GM12878 (cell line): Measurements from ENCODE around the gene CNDP2. TPM values are rescaled to one million over a fixed set of nuclear protein-coding genes. Genes with fewer than 3 reads are reported as not detected.

ENCODE experiments used
- ATAC-seq: fragments of 200-7000 bp; cut with Tn5 transposase; 3 replicates; pipeline ENCODE4 v1.9.1; 2020; ENCODE audit warnings: mild to moderate bottlenecking, moderate library complexity
- BruUV-seq: library from RNA; stranded (reverse); fragments of 400-500 nt; replicated peaks from 2 replicates; lab custom pipeline; 2021; lab: Mats Ljungman, UMichigan
- CTCF ChIA-PET: fragments of 300-600 bp; sonication (Branson Sonifier 250); formaldehyde crosslinking; extraction: SDS; loops from one replicate; lab custom pipeline; 2021; ENCODE audit warnings: inconsistent platforms; lab: Yijun Ruan, JAX
- POLR2A ChIA-PET: fragments of 350-600 bp; formaldehyde crosslinking; extraction: SDS; loops from one replicate; lab custom pipeline; 2021; ENCODE audit warnings: inconsistent platforms; lab: Charles Lee
- RAD21 ChIA-PET: fragments of 300-600 bp; sonication (Branson Sonifier 250); formaldehyde crosslinking; loops from one replicate; lab custom pipeline; 2023; ENCODE audit warnings: antibody characterized with exemption; ENCODE audit not compliant: unreplicated experiment; lab: Charles Lee
- SMC1A ChIA-PET: fragments of 300-600 bp; sonication (Branson Sonifier 250); formaldehyde crosslinking; loops from one replicate; lab custom pipeline; 2023; ENCODE audit not compliant: unreplicated experiment, uncharacterized antibody; lab: Charles Lee
- DNase-seq: peaks from one replicate; pipeline ENCODE4 v3.0.0-alpha.2; 2011; ENCODE audit warnings: low read depth, low spot score
- FAIRE-seq: peaks from 3 replicates; lab custom pipeline; 2011; peaks lifted over from hg19 to GRCh38; lab: Jason Lieb, UNC
- H2AFZ ChIP-seq: 2 replicates; pipeline ENCODE4 v1.6.0; 2011; ENCODE audit warnings: low read depth, low read length, control low read depth; ENCODE audit not compliant: control insufficient read depth
- H3K27ac ChIP-seq: 2 replicates; pipeline ENCODE4 v1.5.1; 2011; ENCODE audit warnings: control low read depth; ENCODE audit not compliant: control insufficient read depth, insufficient read depth
- H3K27me3 ChIP-seq, 2 experiments: replicated peaks in 1 of 2; 2 replicates each; pipeline versions ENCODE4 v1.6.0 to v1.6.1; 2011; ENCODE audit warnings: low read length in 1 of 2; ENCODE audit not compliant: control insufficient read depth in 2 of 2, insufficient read depth in 2 of 2
- H3K36me3 ChIP-seq, 2 experiments: 2 replicates each; pipeline ENCODE4 v1.5.1; 2011; ENCODE audit warnings: low read length in 1 of 2; ENCODE audit not compliant: control insufficient read depth in 2 of 2, insufficient read depth in 2 of 2
- H3K4me1 ChIP-seq: 2 replicates; pipeline ENCODE4 v1.6.1; 2011; ENCODE audit warnings: mild to moderate bottlenecking, low read length, moderate library complexity, mixed read lengths; ENCODE audit not compliant: control insufficient read depth, insufficient read depth
- H3K4me2 ChIP-seq: 2 replicates; pipeline ENCODE4 v1.6.0; 2011; ENCODE audit warnings: control low read depth; ENCODE audit not compliant: control insufficient read depth, insufficient read depth
- H3K4me3 ChIP-seq: fragments of 200-600 bp; sonication (generic); 2 replicates; pipeline ENCODE4 v1.5.1; 2016
- H3K79me2 ChIP-seq: 2 replicates; pipeline ENCODE4 v1.6.0; 2011; ENCODE audit warnings: low read length; ENCODE audit not compliant: control insufficient read depth, insufficient read depth
- H3K9ac ChIP-seq: 2 replicates; pipeline ENCODE4 v1.8.0; 2011; ENCODE audit warnings: low read length, control low read depth, mixed read lengths; ENCODE audit not compliant: control insufficient read depth, insufficient read depth
- H3K9me3 ChIP-seq: replicated peaks from 3 replicates; pipeline ENCODE4 v1.5.1; 2011; ENCODE audit warnings: mild to moderate bottlenecking, low read length; ENCODE audit not compliant: control insufficient read depth, insufficient read depth
- H4K20me1 ChIP-seq: 2 replicates; pipeline ENCODE4 v1.6.0; 2011; ENCODE audit not compliant: control insufficient read depth, insufficient read depth
- BRCA1 ChIP-seq: IDR thresholded peaks from 2 replicates; pipeline ENCODE4 v1.6.1; 2011; ENCODE audit warnings: low read depth, low read length, improper control_type of control experiment
- CBFB ChIP-seq: IDR thresholded peaks from 2 replicates; pipeline ENCODE4 v1.6.1; 2016; ENCODE audit warnings: antibody characterized with exemption, low read depth
- HDGF ChIP-seq: fragments of 450-650 bp; IDR thresholded peaks from 2 replicates; pipeline ENCODE4 v1.6.1; 2016; ENCODE audit warnings: antibody characterized with exemption
- MTA3 ChIP-seq: IDR thresholded peaks from 2 replicates; pipeline ENCODE4 v1.6.1; 2012; ENCODE audit warnings: low read length, inconsistent platforms, borderline replicate concordance
- NRF1 ChIP-seq: conservative IDR thresholded peaks from 2 replicates; pipeline ENCODE4 v1.6.1; 2011; ENCODE audit warnings: mild to moderate bottlenecking, low read depth, low read length, improper control_type of control experiment
- RAD21 ChIP-seq: IDR thresholded peaks from 2 replicates; pipeline ENCODE4 v1.6.1; 2011; ENCODE audit warnings: mild to moderate bottlenecking, low read depth, low read length, moderate library complexity; ENCODE audit not compliant: insufficient read depth
- STAT1 ChIP-seq: fragments of 450-650 bp; conservative IDR thresholded peaks from 2 replicates; pipeline ENCODE4 v1.6.1; 2014; ENCODE audit warnings: antibody characterized with exemption, mild to moderate bottlenecking
- ZNF207 ChIP-seq: fragments of 450-650 bp; IDR thresholded peaks from 2 replicates; pipeline ENCODE4 v1.6.1; 2014; ENCODE audit warnings: antibody characterized with exemption, mild to moderate bottlenecking, borderline replicate concordance
- WGBS: methylation state at CpG from one replicate; pipeline ENCODE4 v1.1.6; 2016; ENCODE audit warnings: low lambda C conversion rate; ENCODE audit not compliant: insufficient replicate concordance, insufficient coverage; ENCODE audit errors: missing lambda C conversion rate; 5-methylcytosine and 5-hydroxymethylcytosine counted together
- in situ Hi-C: fragments of 300-500 bp; cut with MboI; formaldehyde crosslinking; loops from 9 replicates; pipeline ENCODE4 v1.14.3; 2018; ENCODE audit warnings: mixed read lengths
- intact Hi-C: fragments of 100-400 bp; cut with micrococcal nuclease; formaldehyde crosslinking; loops from one replicate; pipeline ENCODE4 v1.14.2; 2022; ENCODE audit not compliant: unreplicated experiment
- polyA plus RNA-seq, 11 experiments: library from polyadenylated mRNA; depleted of rRNA in 4 of 11; unstranded in 6 of 11; stranded (reverse) in 5 of 11; fragments of >200 nt; fragmentation: Nextera tagmentation in 4 of 11; fragmentation: Illumina TruSeq in 1 of 11; extraction: Ambion mirVana in 4 of 11; extraction: Trizol in 1 of 11; gene quantifications; 1 replicate in 1 of 11; 2 replicates in 10 of 11; pipeline versions ENCODE4 v1.2.1 to v1.2.3, GENCODE V29; 2011 to 2016; ENCODE audit warnings: inconsistent platforms in 2 of 11, missing spikeins in 2 of 11, low read depth in 1 of 11
- total RNA-seq, 4 experiments: library from RNA; depleted of rRNA in 3 of 4; stranded (reverse); fragments of >200 nt in 3 of 4; fragmentation: Illumina TruSeq in 1 of 4; extraction: Trizol in 1 of 4; gene quantifications; 2 replicates each; pipeline versions ENCODE4 v1.2.1 to v1.2.3, GENCODE V29; 2013 to 2021
- TF ChIP-seq, protein P1 (sequence below): fragments of 450-650 bp; IDR thresholded peaks from 2 replicates; pipeline ENCODE4 v1.6.1; 2014; ENCODE audit warnings: mild to moderate bottlenecking

The CNDP2 gene
- total and polyA plus RNA-seq, 10 of the 15 experiments (the other 5 are each of a cell fraction or from before 2014, with no cell fraction given), result 63.5 to 213 (median 158) TPM

DNA sequence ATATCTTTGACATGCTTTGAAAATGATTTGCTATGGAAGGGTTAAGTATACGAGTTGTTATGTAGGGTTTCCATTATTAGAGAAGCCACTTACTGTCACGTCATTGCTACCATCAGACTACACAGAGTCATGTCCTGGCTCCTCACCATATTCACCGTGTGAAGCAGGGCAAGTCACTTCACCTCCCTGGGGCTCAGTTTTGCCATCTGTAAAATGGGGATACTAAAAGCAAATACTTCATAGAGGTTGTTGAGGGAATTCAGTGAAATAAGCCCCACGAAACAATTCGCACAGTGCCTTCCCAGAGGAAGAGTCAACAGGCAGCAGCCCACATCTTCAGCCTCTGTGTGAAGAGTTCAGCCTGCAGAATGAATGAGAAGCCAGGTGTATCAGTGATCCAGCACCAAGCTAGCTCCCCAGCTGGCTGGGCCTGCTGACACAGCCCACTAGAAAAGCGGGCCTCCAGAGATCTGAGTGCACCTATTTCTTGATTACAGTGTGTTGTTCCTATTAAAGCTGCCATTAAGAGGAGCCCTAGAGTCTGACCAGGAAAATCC lies 42.4 kb upstream of the CNDP2 start:
- no peak for ATAC-seq
- H3K4me1 ChIP-seq, result no peaks in the 10 kb centered on the region
- no peak for FAIRE-seq
- H3K4me2 ChIP-seq, result no peak overlapping the region
- SMC1A ChIA-PET, result no interaction called here
- intact Hi-C loops, result no loop called here
- in situ Hi-C loops, result no loop called here
- CTCF ChIA-PET, result interaction anchor here (1.9 kb wide), 1 partner anchor 98 kb away, joined by 7 read pairs; no protein-coding TSS in a partner anchor
- DNase-seq, result no peak
- no peak overlapping the region for H3K27ac ChIP-seq
- RAD21 ChIA-PET, result no interaction called here
- H3K9ac ChIP-seq, result no peak overlapping the region
- no peak overlapping the region for H3K4me3 ChIP-seq
- peaks cover 6 to 8% of the 10 kb centered on the region in 2 experiments for H3K27me3 ChIP-seq
- no peaks in the 10 kb centered on the region for H4K20me1 ChIP-seq
- 46% methylated on average over 6 of the region's 6 CpGs for WGBS
- H3K9me3 ChIP-seq, result no peaks in the 10 kb centered on the region
- BruUV-seq, result no TSS peak
- no peaks in the 10 kb centered on the region for H3K79me2 ChIP-seq
- POLR2A ChIA-PET, result no interaction called here
- H3K36me3 ChIP-seq, result no peaks in the 10 kb centered on the region
- H2AFZ ChIP-seq, result no peak overlapping the region
- TF ChIP-seq ZNF207 (no peak), NRF1 (no peak), MTA3 (no peak), STAT1 (no peak), CBFB (no peak), RAD21 (no peak), HDGF (no peak), BRCA1 (no peak)
- TF ChIP-seq, protein P1, sequence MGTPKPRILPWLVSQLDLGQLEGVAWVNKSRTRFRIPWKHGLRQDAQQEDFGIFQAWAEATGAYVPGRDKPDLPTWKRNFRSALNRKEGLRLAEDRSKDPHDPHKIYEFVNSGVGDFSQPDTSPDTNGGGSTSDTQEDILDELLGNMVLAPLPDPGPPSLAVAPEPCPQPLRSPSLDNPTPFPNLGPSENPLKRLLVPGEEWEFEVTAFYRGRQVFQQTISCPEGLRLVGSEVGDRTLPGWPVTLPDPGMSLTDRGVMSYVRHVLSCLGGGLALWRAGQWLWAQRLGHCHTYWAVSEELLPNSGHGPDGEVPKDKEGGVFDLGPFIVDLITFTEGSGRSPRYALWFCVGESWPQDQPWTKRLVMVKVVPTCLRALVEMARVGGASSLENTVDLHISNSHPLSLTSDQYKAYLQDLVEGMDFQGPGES, result no peak
